Esophagus squamous epithelium (tissue), 5 donors: ENCODE measurements around the gene SZT2. TPM values are rescaled to one million over a fixed set of nuclear protein-coding genes. Genes with fewer than 3 reads are reported as not detected.

Experiments used
- DNase-seq: peaks from one replicate; lab custom pipeline; 2025; lab: John Stamatoyannopoulos, UW
- H3K27ac ChIP-seq, 4 donors: fragments of 200-600 bp; sonication (generic); one replicate each; pipeline ENCODE4 v1.5.1; 2016 to 2019; ENCODE audit warnings: mild to moderate bottlenecking in 1 of 4
- H3K27me3 ChIP-seq, 4 donors: fragments of 200-600 bp; sonication (generic); 1 replicate in 3 of 4; 2 replicates in 1 of 4; pipeline versions ENCODE4 v1.5.1 to v1.6.0; 2017 to 2021; ENCODE audit warnings: antibody characterized with exemption in 1 of 4
- H3K36me3 ChIP-seq, 3 donors: fragments of 200-600 bp; sonication (generic); one replicate each; pipeline ENCODE4 v1.5.1; 2016 to 2019
- H3K4me1 ChIP-seq, 3 donors: fragments of 200-600 bp; sonication (generic); one replicate each; pipeline ENCODE4 v1.5.1; 2017 to 2019
- H3K4me3 ChIP-seq, 4 donors: fragments of 200-600 bp; sonication (generic); 1 replicate in 3 of 4; 2 replicates in 1 of 4; pipeline ENCODE4 v1.5.1; 2016 to 2019; ENCODE audit warnings: mild to moderate bottlenecking in 2 of 4, moderate library complexity in 1 of 4
- H3K9me3 ChIP-seq, 3 donors: fragments of 200-600 bp; sonication (generic); one replicate each; pipeline ENCODE4 v1.5.1; 2016 to 2019
- CTCF ChIP-seq, 6 experiments: fragments of 450-650 bp in 4 of 6; fragments of 200-600 bp in 2 of 6; sonication (generic) in 2 of 6; IDR thresholded peaks; one replicate each; pipeline ENCODE4 v1.5.1; 2016 to 2019; ENCODE audit warnings: antibody characterized with exemption in 6 of 6, mild to moderate bottlenecking in 4 of 6, moderate library complexity in 4 of 6
- POLR2A ChIP-seq, 4 donors: fragments of 450-650 bp; IDR thresholded peaks; one replicate each; pipeline ENCODE4 v1.6.1; 2017; ENCODE audit warnings: antibody characterized with exemption in 4 of 4, mild to moderate bottlenecking in 4 of 4, moderate library complexity in 3 of 4
- WGBS, 2 donors: methylation state at CpG; one replicate each; pipeline ENCODE4 v1.1.5; 2018; 5-methylcytosine and 5-hydroxymethylcytosine counted together
- intact Hi-C: fragments of 100-400 bp; cut with DNase I; formaldehyde crosslinking; loops from one replicate; pipeline ENCODE4 v1.15.0; 2022
- total RNA-seq, 4 donors: library from RNA; depleted of rRNA; stranded (reverse); fragments of >200 nt; gene quantifications; one replicate each; pipeline ENCODE4 v1.1.0, GENCODE V29; 2016
- donor health status: DM: yes; HTN: yes; CAD: no.

The SZT2 gene
- total RNA-seq, 4 donors from 2014 or later, result 12.4 to 40.0 (median 27.7) TPM

- intact Hi-C loops, result loop anchor here (5.0 kb wide), 1 partner anchor 187 kb away; no protein-coding TSS in a partner anchor
- 81 to 85% methylated on average over 4 to 5 of the region's 5 CpGs for WGBS, 2 donors
- Histone ChIP-seq H3K36me3 (peaks cover 15 to 66% (median 21%) of the 10 kb centered on the region in 3 donors), H3K4me1 (no peaks in the 10 kb centered on the region), H3K27ac (no peak overlapping the region), H3K9me3 (no peaks in the 10 kb centered on the region), H3K4me3 (no peak overlapping the region), H3K27me3 (no peaks in the 10 kb centered on the region)
- DNase-seq, result no peak
- TF ChIP-seq POLR2A (IDR thresholded peaks at IDR 0.05), result no peak
- TF ChIP-seq CTCF (IDR thresholded peaks at IDR 0.05), result peak; percentile 47 to 69 (median 64)
These were observed 25.0 kb downstream of the SZT2 start for GRCh38 chr1:43414634-43415223.

GRCh38 chr1:43415901-43416300 is 26.2 kb downstream of the SZT2 start:
- TF ChIP-seq CTCF (IDR thresholded peaks at IDR 0.05), result no peak
- TF ChIP-seq POLR2A (IDR thresholded peaks at IDR 0.05), result no peak
- Histone ChIP-seq H3K4me3 (no peak overlapping the region), H3K36me3 (peaks cover 27 to 68% (median 33%) of the 10 kb centered on the region in 3 donors), H3K27me3 (no peaks in the 10 kb centered on the region), H3K27ac (no peak overlapping the region), H3K4me1 (no peaks in the 10 kb centered on the region), H3K9me3 (no peaks in the 10 kb centered on the region)
- no peak for DNase-seq
- intact Hi-C loops, result loop anchor here (5.0 kb wide), 1 partner anchor 189 kb away; no protein-coding TSS in a partner anchor
- 78% methylated on average over 1 to 5 of the region's 5 CpGs for WGBS, 2 donors

- 66 to 68% methylated on average over 4 of the region's 4 CpGs for WGBS, 2 donors
- Histone ChIP-seq H3K36me3 (peaks cover 51 to 91% (median 56%) of the 10 kb centered on the region in 3 donors), H3K4me1 (no peaks in the 10 kb centered on the region), H3K9me3 (peaks cover 0 to 11% (median 4%) of the 10 kb centered on the region in 3 donors), H3K27ac (no peak overlapping the region), H3K4me3 (no peak overlapping the region), H3K27me3 (no peaks in the 10 kb centered on the region)
- DNase-seq, result no peak
- TF ChIP-seq CTCF (IDR thresholded peaks at IDR 0.05) (no peak), POLR2A (IDR thresholded peaks at IDR 0.05) (no peak)
- intact Hi-C loops, result loop anchor here (5.0 kb wide), 1 partner anchor 192 kb away; no protein-coding TSS in a partner anchor
These were observed 29.2 kb downstream of the SZT2 start for GRCh38 chr1:43418858-43419257.

- TF ChIP-seq CTCF (IDR thresholded peaks at IDR 0.05), result no peak
- TF ChIP-seq POLR2A (IDR thresholded peaks at IDR 0.05), result no peak
- peaks cover 0 to 15% (median 4%) of the 10 kb centered on the region in 3 donors for H3K9me3 ChIP-seq
- no peaks in the 10 kb centered on the region for H3K4me1 ChIP-seq
- H3K36me3 ChIP-seq, result peaks cover 51 to 100% (median 63%) of the 10 kb centered on the region in 3 donors
- no peak overlapping the region for H3K27ac ChIP-seq
- WGBS, 2 donors, result 87 to 91% methylated on average over 6 to 9 of the region's 13 CpGs
- no peaks in the 10 kb centered on the region for H3K27me3 ChIP-seq
- DNase-seq, result no peak
- intact Hi-C loops, result loop anchor here (5.0 kb wide), 1 partner anchor 193 kb away; no protein-coding TSS in a partner anchor
- H3K4me3 ChIP-seq, result no peak overlapping the region
These were observed 30.1 kb downstream of the SZT2 start for GRCh38 chr1:43419627-43420425.

GRCh38 chr1:43420874-43421273 is 31.2 kb downstream of the SZT2 start:
- H3K4me3 ChIP-seq, result no peak overlapping the region
- no peaks in the 10 kb centered on the region for H3K27me3 ChIP-seq
- no peak for TF ChIP-seq CTCF (IDR thresholded peaks at IDR 0.05)
- TF ChIP-seq POLR2A (IDR thresholded peaks at IDR 0.05), result no peak
- whole genome bisulfite sequencing, 2 donors, result 98% methylated on average over 4 to 9 of the region's 10 CpGs
- no peak overlapping the region for H3K27ac ChIP-seq
- peaks cover 57 to 100% (median 69%) of the 10 kb centered on the region in 3 donors for H3K36me3 ChIP-seq
- no peaks in the 10 kb centered on the region for H3K4me1 ChIP-seq
- peaks cover 0 to 15% (median 4%) of the 10 kb centered on the region in 3 donors for H3K9me3 ChIP-seq
- no peak for DNase-seq
- intact Hi-C loops, result no loop called here
